Endodermal cell (in vitro differentiated cells): ENCODE data around the gene COL21A1. TPM values are rescaled to one million over a fixed set of nuclear protein-coding genes. Genes with fewer than 3 reads are reported as not detected.

Experiments used
- DNase-seq: peaks from one replicate; pipeline ENCODE4 v3.0.0-alpha.2; 2017
- H3K27ac ChIP-seq: 2 replicates; pipeline ENCODE4 v1.5.1; 2013; ENCODE audit warnings: mild to moderate bottlenecking, low read depth, low read length, moderate library complexity
- H3K27me3 ChIP-seq: 2 replicates; pipeline ENCODE4 v1.6.1; 2013; ENCODE audit warnings: mild to moderate bottlenecking, low read length, moderate library complexity; ENCODE audit not compliant: insufficient read depth, control insufficient read depth, poor library complexity, severe bottlenecking
- H3K36me3 ChIP-seq: 2 replicates; pipeline ENCODE4 v1.7.0; 2013; ENCODE audit warnings: mild to moderate bottlenecking, low read length, moderate library complexity; ENCODE audit not compliant: control insufficient read depth, insufficient read depth
- H3K4me1 ChIP-seq: one replicate; pipeline ENCODE4 v1.7.0; 2013; ENCODE audit warnings: low read length; ENCODE audit not compliant: control insufficient read depth, insufficient read depth
- H3K4me3 ChIP-seq: 2 replicates; pipeline ENCODE4 v1.5.1; 2013; ENCODE audit warnings: mild to moderate bottlenecking, low read length, moderate library complexity
- H3K9ac ChIP-seq: 2 replicates; pipeline ENCODE4 v1.6.1; 2013; ENCODE audit warnings: mild to moderate bottlenecking, low read length, moderate library complexity; ENCODE audit not compliant: poor library complexity, severe bottlenecking; ENCODE audit errors: extremely low read depth
- H3K9me3 ChIP-seq: 2 replicates; pipeline ENCODE4 v1.6.1; 2013; ENCODE audit warnings: mild to moderate bottlenecking, low read length, moderate library complexity; ENCODE audit not compliant: control insufficient read depth
- H3K27ac Mint-ChIP-seq: 2 replicates; pipeline ENCODE4 v1.8.0; 2020; ENCODE audit warnings: mixed read lengths
- H3K27me3 Mint-ChIP-seq: 2 replicates; pipeline ENCODE4 v1.8.0; 2021; ENCODE audit warnings: mild to moderate bottlenecking, mixed read lengths; ENCODE audit not compliant: insufficient read depth
- H3K36me3 Mint-ChIP-seq: 2 replicates; pipeline ENCODE4 v1.8.0; 2020; ENCODE audit warnings: low read depth, mixed read lengths
- H3K4me1 Mint-ChIP-seq: 2 replicates; pipeline ENCODE4 v1.8.0; 2020; ENCODE audit warnings: mixed read lengths
- H3K4me3 Mint-ChIP-seq: 2 replicates; pipeline ENCODE4 v1.8.0; 2020; ENCODE audit warnings: mild to moderate bottlenecking, moderate library complexity, mixed read lengths
- H3K9me3 Mint-ChIP-seq: 2 replicates; pipeline ENCODE4 v1.8.0; 2020; ENCODE audit warnings: mild to moderate bottlenecking, mixed read lengths
- CTCF ChIP-seq: fragments of 200-600 bp; sonication (generic); conservative IDR thresholded peaks from 2 replicates; pipeline ENCODE4 v1.5.0; 2021; ENCODE audit warnings: antibody characterized with exemption, mild to moderate bottlenecking
- WGBS, 2 experiments: methylation state at CpG; one replicate each; pipeline versions ENCODE4 v1.1.5 to v1.1.7; 2013; ENCODE audit warnings: missing lambda C conversion rate in 2 of 2, mixed read lengths in 1 of 2; ENCODE audit not compliant: insufficient coverage in 1 of 2, insufficient read length in 1 of 2; 5-methylcytosine and 5-hydroxymethylcytosine counted together
- total RNA-seq, 2 donors: library from RNA; stranded (reverse); fragmentation: NEBNext Ultra II Directional in 1 of 2; extraction: Animal tissue kit (Norgen Biotek cat#: 25700) in 1 of 2; gene quantifications; 2 replicates in 1 of 2; 3 replicates in 1 of 2; pipeline ENCODE4 v1.2.1, GENCODE V29; 2021

The COL21A1 gene
- total RNA-seq, 2 donors from 2014 or later, result 0.71 to 1.9 TPM

- Histone ChIP-seq H3K27me3 (no peaks in the 10 kb centered on the region), H3K27ac (peak overlapping the region; percentile 64), H3K9ac (no peak overlapping the region), H3K9me3 (peaks cover 39% of the 10 kb centered on the region), H3K4me3 (peak overlapping the region; percentile 13), H3K36me3 (no peaks in the 10 kb centered on the region), H3K4me1 (peaks cover 5% of the 10 kb centered on the region)
- no peak for TF ChIP-seq CTCF
- Mint-ChIP-seq H3K27ac (no peak overlapping the region), H3K36me3 (no peaks in the 10 kb centered on the region), H3K4me3 (no peak overlapping the region), H3K27me3 (no peaks in the 10 kb centered on the region), H3K4me1 (peaks cover 23% of the 10 kb centered on the region), H3K9me3 (peaks cover 19% of the 10 kb centered on the region)
- WGBS, 2 experiments, result 38% methylated on average over 2 of the region's 2 CpGs; no CpG with 5 or more reads in 1 of the 2 experiments
- peak; percentile 65 for DNase-seq
These were observed 30.8 kb upstream of the COL21A1 start for GRCh38 chr6:56278171-56278591.

- H3K36me3 Mint-ChIP-seq, result peaks cover 4% of the 10 kb centered on the region
- H3K9me3 ChIP-seq, result peaks cover 59% of the 10 kb centered on the region
- H3K27ac Mint-ChIP-seq, result no peak overlapping the region
- no peaks in the 10 kb centered on the region for H3K36me3 ChIP-seq
- H3K4me1 Mint-ChIP-seq, result no peaks in the 10 kb centered on the region
- H3K4me3 Mint-ChIP-seq, result no peak overlapping the region
- H3K27me3 Mint-ChIP-seq, result no peaks in the 10 kb centered on the region
- no peak overlapping the region for H3K27ac ChIP-seq
- TF ChIP-seq CTCF, result no peak
- peaks cover 50% of the 10 kb centered on the region for H3K9me3 Mint-ChIP-seq
- H3K4me3 ChIP-seq, result no peak overlapping the region
- H3K9ac ChIP-seq, result no peak overlapping the region
- 86 to 93% methylated on average over 1 of the region's 1 CpG for WGBS, 2 experiments
- H3K27me3 ChIP-seq, result no peaks in the 10 kb centered on the region
- H3K4me1 ChIP-seq, result no peaks in the 10 kb centered on the region
- DNase-seq, result no peak
These were observed 23.5 kb upstream of the COL21A1 start for GRCh38 chr6:56270812-56271441.

- H3K27me3 Mint-ChIP-seq, result no peaks in the 10 kb centered on the region
- Histone ChIP-seq H3K27me3 (no peaks in the 10 kb centered on the region), H3K4me3 (no peak overlapping the region), H3K4me1 (no peaks in the 10 kb centered on the region), H3K9ac (no peak overlapping the region), H3K27ac (no peak overlapping the region), H3K36me3 (no peaks in the 10 kb centered on the region), H3K9me3 (peaks cover 33% of the 10 kb centered on the region)
- H3K4me1 Mint-ChIP-seq, result no peaks in the 10 kb centered on the region
- no peak for DNase-seq
- H3K4me3 Mint-ChIP-seq, result no peak overlapping the region
- WGBS, 2 experiments, result 80 to 90% methylated on average over 1 to 2 of the region's 2 CpGs
- TF ChIP-seq CTCF, result no peak
- H3K9me3 Mint-ChIP-seq, result peaks cover 36% of the 10 kb centered on the region
- peaks cover 4% of the 10 kb centered on the region for H3K36me3 Mint-ChIP-seq
- no peak overlapping the region for H3K27ac Mint-ChIP-seq
These were observed 20.9 kb upstream of the COL21A1 start for GRCh38 chr6:56268266-56268665.
